ENCODE measurements around the gene FBXL22. TPM values are rescaled to one million over a fixed set of nuclear protein-coding genes. Genes with fewer than 3 reads are reported as not detected.

The FBXL22 gene
- total and polyA plus RNA-seq, 2 experiments from 2014 or later, result 0.26 TPM; not detected in 1

GRCh38 chr15:63556246-63556645, 40.9 kb upstream of the FBXL22 start (continued):
- no peak for TF ChIP-seq REST (IDR thresholded peaks at IDR 0.05; ENCODE audit: unreplicated experiment)
- TF ChIP-seq EZH2phosphoT487 (IDR thresholded peaks at IDR 0.05; ENCODE audit: unreplicated experiment), result no peak
- no peak for TF ChIP-seq EZH2 (IDR thresholded peaks at IDR 0.05; ENCODE audit: low read depth, unreplicated experiment)
- no peak for TF ChIP-seq JUNB (IDR thresholded peaks at IDR 0.05; ENCODE audit: unreplicated experiment)
- TF ChIP-seq CTCF (conservative IDR thresholded peaks at IDR 0.05; ENCODE audit: low read depth in 2 of 2), result no peak
- TF ChIP-seq ZNF114 (CRISPR knock-in tag; IDR thresholded peaks at IDR 0.05), result no peak

- Mint-ChIP-seq H3K9me3 (no peaks in the 10 kb centered on the region), H3K36me3 (ENCODE audit: low read depth) (peaks cover 2% of the 10 kb centered on the region; the same call in 1 of the 3 replicates), H3K27ac (no peak overlapping the region), H3K4me3 (no peak overlapping the region), H3K27me3 (ENCODE audit: insufficient read depth, low read depth, poor library complexity) (peaks cover 7% of the 10 kb centered on the region), H3K4me1 (peaks cover 56% of the 10 kb centered on the region)
- Histone ChIP-seq H3K79me2 (replicated peaks; ENCODE audit: insufficient read depth) (no peaks in the 10 kb centered on the region), H4K20me1 (replicated peaks; ENCODE audit: insufficient read depth) (no peaks in the 10 kb centered on the region), H3K27ac (ENCODE audit: low read depth) (no peak overlapping the region), H2AFZ (no peak overlapping the region), H3F3A (replicated peaks; ENCODE audit: low read depth) (no peaks in the 10 kb centered on the region), H3K9me2 (ENCODE audit: insufficient read depth) (no peaks in the 10 kb centered on the region), H3K36me3 (ENCODE audit: insufficient read depth) (no peaks in the 10 kb centered on the region), H3K4me1 (ENCODE audit: insufficient read depth) (peaks cover 40% of the 10 kb centered on the region), H3K4me2 (no peak overlapping the region), H3K27me3 (ENCODE audit: insufficient read depth) (no peaks in the 10 kb centered on the region), H3K4me3 (no peak overlapping the region)
- DNase-seq (ENCODE audit: low spot score) (no peak), ATAC-seq (no peak)
- no peak for TF ChIP-seq CTCF (conservative IDR thresholded peaks at IDR 0.05; ENCODE audit: low read depth in 2 of 2)
- TF ChIP-seq CREB1 (CRISPR knock-in tag; IDR thresholded peaks at IDR 0.05; ENCODE audit: low read depth), result no peak
- TF ChIP-seq JUNB (IDR thresholded peaks at IDR 0.05; ENCODE audit: unreplicated experiment), result no peak
- TF ChIP-seq ZNF114 (CRISPR knock-in tag; IDR thresholded peaks at IDR 0.05), result no peak
- TF ChIP-seq POLR2AphosphoS5 (IDR thresholded peaks at IDR 0.05; ENCODE audit: low read depth), result no peak
- TF ChIP-seq NANOG (IDR thresholded peaks at IDR 0.05; ENCODE audit: borderline replicate concordance), result no peak
- TF ChIP-seq ETS1 (IDR thresholded peaks at IDR 0.05), result no peak
- no peak for TF ChIP-seq STAT1 (IDR thresholded peaks at IDR 0.05; ENCODE audit: unreplicated experiment)
- no peak for TF ChIP-seq ZNF331 (CRISPR knock-in tag; IDR thresholded peaks at IDR 0.05; ENCODE audit: low read depth)
- no peak for TF ChIP-seq REST (IDR thresholded peaks at IDR 0.05; ENCODE audit: unreplicated experiment)
- TF ChIP-seq EZH2 (IDR thresholded peaks at IDR 0.05; ENCODE audit: low read depth, unreplicated experiment), result no peak
Measured at GRCh38 chr15:63556736-63557135, 40.5 kb upstream of the FBXL22 start.

Measured in GM23338 (cell line).